HCT116 (cell line): ENCODE results near the gene AKT3.

Experiments used
- ATF3 ChIP-seq: IDR thresholded peaks from 2 replicates; pipeline ENCODE4 v1.6.1; 2012
- CBX3 ChIP-seq: IDR thresholded peaks from 2 replicates; pipeline ENCODE4 v1.6.1; 2012; ENCODE audit warnings: low read depth
- EZH2 ChIP-seq: fragments of 200-600 bp; sonication (generic); IDR thresholded peaks from 2 replicates; pipeline ENCODE4 v1.6.1; 2017; ENCODE audit warnings: antibody characterized with exemption, mixed run types
- FOSL1 ChIP-seq: IDR thresholded peaks from 2 replicates; pipeline ENCODE4 v1.6.1; 2012; ENCODE audit warnings: low read depth
- JUND ChIP-seq: IDR thresholded peaks from 2 replicates; pipeline ENCODE4 v1.6.1; 2012
- POLR2A ChIP-seq: IDR thresholded peaks from 2 replicates; pipeline ENCODE4 v1.7.0; 2011; ENCODE audit warnings: borderline replicate concordance; ENCODE audit not compliant: insufficient read depth, insufficient read length; ENCODE audit errors: extremely low read depth
- POLR2AphosphoS5 ChIP-seq: IDR thresholded peaks from 2 replicates; pipeline ENCODE4 v1.6.1; 2011; ENCODE audit warnings: mild to moderate bottlenecking, low read depth, low read length, moderate library complexity
- SP1 ChIP-seq: IDR thresholded peaks from 2 replicates; pipeline ENCODE4 v1.6.1; 2012; ENCODE audit warnings: low read depth
- TCF7L2 ChIP-seq: IDR thresholded peaks from 2 replicates; pipeline ENCODE4 v1.7.0; 2011; ENCODE audit warnings: borderline replicate concordance, inconsistent platforms; ENCODE audit not compliant: insufficient read depth, insufficient read length; ENCODE audit errors: extremely low read depth
- ZFX ChIP-seq: fragments of 450-650 bp; IDR thresholded peaks from 2 replicates; pipeline ENCODE4 v1.6.1; 2017
- ZNF274 ChIP-seq: fragments of 200-500 bp; sonication (Bioruptor generic); IDR thresholded peaks from 2 replicates; pipeline ENCODE4 v1.6.1; 2014; ENCODE audit warnings: mild to moderate bottlenecking, low read depth, low read length, inconsistent platforms
- TF ChIP-seq, protein P1 (sequence below), 3 experiments: fragments of 200-600 bp in 1 of 3; sonication (generic) in 1 of 3; IDR thresholded peaks in 2 of 3; conservative IDR thresholded peaks in 1 of 3; 2 replicates each; pipeline ENCODE4 v1.5.1; 2012 to 2017; ENCODE audit warnings: low read depth in 2 of 3, low read length in 2 of 3, antibody characterized with exemption in 1 of 3, borderline replicate concordance in 1 of 3, control low read depth in 1 of 3, mild to moderate bottlenecking in 1 of 3, mixed read lengths in 1 of 3, mixed run types in 1 of 3, moderate library complexity in 1 of 3; ENCODE audit not compliant: insufficient read depth in 1 of 3
- TF ChIP-seq, protein P2 (sequence below): IDR thresholded peaks from 2 replicates; pipeline ENCODE4 v1.6.1; 2012; ENCODE audit warnings: low read depth

DNA sequence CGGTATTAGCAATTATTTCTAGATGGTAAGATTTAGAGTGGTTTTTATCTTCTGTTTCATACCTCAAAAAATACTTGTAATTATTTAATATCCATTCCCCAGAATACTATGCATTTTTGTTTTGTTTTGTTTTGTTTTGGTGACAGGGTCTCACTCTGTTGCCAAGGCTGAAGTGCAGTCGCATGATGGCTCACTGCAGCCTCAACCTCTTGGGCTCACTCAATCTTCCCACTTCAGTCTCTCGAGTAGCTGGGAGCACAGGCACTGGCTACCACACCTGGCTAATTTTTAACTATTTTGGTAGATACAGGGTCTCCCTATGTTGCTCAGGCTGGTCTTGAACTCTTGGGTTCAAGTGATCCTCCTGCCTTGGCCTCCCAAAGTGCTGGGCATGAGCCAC, 252.7 kb downstream of the AKT3 start:
- TF ChIP-seq, protein P1, sequence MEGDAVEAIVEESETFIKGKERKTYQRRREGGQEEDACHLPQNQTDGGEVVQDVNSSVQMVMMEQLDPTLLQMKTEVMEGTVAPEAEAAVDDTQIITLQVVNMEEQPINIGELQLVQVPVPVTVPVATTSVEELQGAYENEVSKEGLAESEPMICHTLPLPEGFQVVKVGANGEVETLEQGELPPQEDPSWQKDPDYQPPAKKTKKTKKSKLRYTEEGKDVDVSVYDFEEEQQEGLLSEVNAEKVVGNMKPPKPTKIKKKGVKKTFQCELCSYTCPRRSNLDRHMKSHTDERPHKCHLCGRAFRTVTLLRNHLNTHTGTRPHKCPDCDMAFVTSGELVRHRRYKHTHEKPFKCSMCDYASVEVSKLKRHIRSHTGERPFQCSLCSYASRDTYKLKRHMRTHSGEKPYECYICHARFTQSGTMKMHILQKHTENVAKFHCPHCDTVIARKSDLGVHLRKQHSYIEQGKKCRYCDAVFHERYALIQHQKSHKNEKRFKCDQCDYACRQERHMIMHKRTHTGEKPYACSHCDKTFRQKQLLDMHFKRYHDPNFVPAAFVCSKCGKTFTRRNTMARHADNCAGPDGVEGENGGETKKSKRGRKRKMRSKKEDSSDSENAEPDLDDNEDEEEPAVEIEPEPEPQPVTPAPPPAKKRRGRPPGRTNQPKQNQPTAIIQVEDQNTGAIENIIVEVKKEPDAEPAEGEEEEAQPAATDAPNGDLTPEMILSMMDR (IDR thresholded peaks at IDR 0.05 in 2 of 3, conservative IDR thresholded peaks at IDR 0.05 in 1 of 3; ENCODE audit: borderline replicate concordance in 1 of 3, insufficient read depth in 1 of 3, low read depth in 2 of 3, low read length in 2 of 3), result no peak
- TF ChIP-seq POLR2A, result no peak
- TF ChIP-seq POLR2AphosphoS5, result no peak
- TF ChIP-seq SP1, result no peak
- TF ChIP-seq TCF7L2, result no peak
- TF ChIP-seq CBX3, result no peak
- TF ChIP-seq ZNF274, result no peak
- TF ChIP-seq JUND, result no peak
- no peak for TF ChIP-seq ZFX
- no peak for TF ChIP-seq EZH2
- no peak for TF ChIP-seq FOSL1
- no peak for TF ChIP-seq ATF3
- TF ChIP-seq, protein P2, sequence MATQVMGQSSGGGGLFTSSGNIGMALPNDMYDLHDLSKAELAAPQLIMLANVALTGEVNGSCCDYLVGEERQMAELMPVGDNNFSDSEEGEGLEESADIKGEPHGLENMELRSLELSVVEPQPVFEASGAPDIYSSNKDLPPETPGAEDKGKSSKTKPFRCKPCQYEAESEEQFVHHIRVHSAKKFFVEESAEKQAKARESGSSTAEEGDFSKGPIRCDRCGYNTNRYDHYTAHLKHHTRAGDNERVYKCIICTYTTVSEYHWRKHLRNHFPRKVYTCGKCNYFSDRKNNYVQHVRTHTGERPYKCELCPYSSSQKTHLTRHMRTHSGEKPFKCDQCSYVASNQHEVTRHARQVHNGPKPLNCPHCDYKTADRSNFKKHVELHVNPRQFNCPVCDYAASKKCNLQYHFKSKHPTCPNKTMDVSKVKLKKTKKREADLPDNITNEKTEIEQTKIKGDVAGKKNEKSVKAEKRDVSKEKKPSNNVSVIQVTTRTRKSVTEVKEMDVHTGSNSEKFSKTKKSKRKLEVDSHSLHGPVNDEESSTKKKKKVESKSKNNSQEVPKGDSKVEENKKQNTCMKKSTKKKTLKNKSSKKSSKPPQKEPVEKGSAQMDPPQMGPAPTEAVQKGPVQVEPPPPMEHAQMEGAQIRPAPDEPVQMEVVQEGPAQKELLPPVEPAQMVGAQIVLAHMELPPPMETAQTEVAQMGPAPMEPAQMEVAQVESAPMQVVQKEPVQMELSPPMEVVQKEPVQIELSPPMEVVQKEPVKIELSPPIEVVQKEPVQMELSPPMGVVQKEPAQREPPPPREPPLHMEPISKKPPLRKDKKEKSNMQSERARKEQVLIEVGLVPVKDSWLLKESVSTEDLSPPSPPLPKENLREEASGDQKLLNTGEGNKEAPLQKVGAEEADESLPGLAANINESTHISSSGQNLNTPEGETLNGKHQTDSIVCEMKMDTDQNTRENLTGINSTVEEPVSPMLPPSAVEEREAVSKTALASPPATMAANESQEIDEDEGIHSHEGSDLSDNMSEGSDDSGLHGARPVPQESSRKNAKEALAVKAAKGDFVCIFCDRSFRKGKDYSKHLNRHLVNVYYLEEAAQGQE, result no peak
